Vagina (tissue), 2 donors: Measurements from ENCODE around the gene MAP3K9. TPM values are rescaled to one million over a fixed set of nuclear protein-coding genes. Genes with fewer than 3 reads are reported as not detected.

Experiments
- DNase-seq, 2 donors: peaks; one replicate each; pipeline ENCODE4 v3.0.0-alpha.2; 2017; ENCODE audit errors: extremely low spot score in 2 of 2
- H3K27ac ChIP-seq: fragments of 200-600 bp; sonication (generic); one replicate; pipeline ENCODE4 v1.5.1; 2019
- H3K27me3 ChIP-seq: fragments of 200-600 bp; sonication (generic); one replicate; pipeline ENCODE4 v1.5.1; 2019
- H3K36me3 ChIP-seq, 2 donors: fragments of 200-600 bp; sonication (generic); one replicate each; pipeline ENCODE4 v1.5.1; 2017 to 2019
- H3K4me1 ChIP-seq: fragments of 200-600 bp; sonication (generic); one replicate; pipeline ENCODE4 v1.5.1; 2019
- H3K4me3 ChIP-seq, 2 donors: fragments of 200-600 bp; sonication (generic); 1 replicate in 1 of 2; 2 replicates in 1 of 2; pipeline ENCODE4 v1.5.1; 2016 to 2019
- H3K9me3 ChIP-seq: fragments of 200-600 bp; sonication (generic); one replicate; pipeline ENCODE4 v1.5.1; 2019
- POLR2A ChIP-seq, 2 donors: fragments of 450-650 bp; IDR thresholded peaks; one replicate each; pipeline ENCODE4 v1.6.1; 2017; ENCODE audit warnings: antibody characterized with exemption in 2 of 2, mild to moderate bottlenecking in 2 of 2, moderate library complexity in 2 of 2
- POLR2AphosphoS5 ChIP-seq, 2 donors: sonication (generic); formaldehyde crosslinking; IDR thresholded peaks; one replicate each; pipeline ENCODE4 v1.9.0; 2017; ENCODE audit warnings: antibody characterized with exemption in 2 of 2, mild to moderate bottlenecking in 2 of 2, low read depth in 1 of 2; ENCODE audit not compliant: insufficient read depth in 1 of 2
- intact Hi-C: fragments of 100-400 bp; cut with DNase I; formaldehyde crosslinking; loops from one replicate; pipeline ENCODE4 v1.15.1; 2023
- total RNA-seq: library from RNA; depleted of rRNA; stranded (reverse); fragments of >200 nt; gene quantifications from one replicate; pipeline ENCODE4 v1.2.3, GENCODE V29; 2016
- TF ChIP-seq, protein P1 (sequence below), 3 experiments: fragments of 450-650 bp in 2 of 3; fragments of 200-600 bp in 1 of 3; sonication (generic) in 1 of 3; IDR thresholded peaks; one replicate each; pipeline ENCODE4 v1.5.1; 2017 to 2019; ENCODE audit warnings: antibody characterized with exemption in 3 of 3, mild to moderate bottlenecking in 2 of 3, moderate library complexity in 2 of 3

Gene MAP3K9
- total RNA-seq, 1 donor from 2014 or later = 11.5 TPM

- Histone ChIP-seq H3K9me3 (no peaks in the 10 kb centered on the region), H3K27me3 (no peaks in the 10 kb centered on the region), H3K36me3 (no peaks in the 10 kb centered on the region), H3K4me1 (no peaks in the 10 kb centered on the region), H3K27ac (no peak overlapping the region), H3K4me3 (no peak overlapping the region)
- no peak for DNase-seq
- TF ChIP-seq, protein P1, sequence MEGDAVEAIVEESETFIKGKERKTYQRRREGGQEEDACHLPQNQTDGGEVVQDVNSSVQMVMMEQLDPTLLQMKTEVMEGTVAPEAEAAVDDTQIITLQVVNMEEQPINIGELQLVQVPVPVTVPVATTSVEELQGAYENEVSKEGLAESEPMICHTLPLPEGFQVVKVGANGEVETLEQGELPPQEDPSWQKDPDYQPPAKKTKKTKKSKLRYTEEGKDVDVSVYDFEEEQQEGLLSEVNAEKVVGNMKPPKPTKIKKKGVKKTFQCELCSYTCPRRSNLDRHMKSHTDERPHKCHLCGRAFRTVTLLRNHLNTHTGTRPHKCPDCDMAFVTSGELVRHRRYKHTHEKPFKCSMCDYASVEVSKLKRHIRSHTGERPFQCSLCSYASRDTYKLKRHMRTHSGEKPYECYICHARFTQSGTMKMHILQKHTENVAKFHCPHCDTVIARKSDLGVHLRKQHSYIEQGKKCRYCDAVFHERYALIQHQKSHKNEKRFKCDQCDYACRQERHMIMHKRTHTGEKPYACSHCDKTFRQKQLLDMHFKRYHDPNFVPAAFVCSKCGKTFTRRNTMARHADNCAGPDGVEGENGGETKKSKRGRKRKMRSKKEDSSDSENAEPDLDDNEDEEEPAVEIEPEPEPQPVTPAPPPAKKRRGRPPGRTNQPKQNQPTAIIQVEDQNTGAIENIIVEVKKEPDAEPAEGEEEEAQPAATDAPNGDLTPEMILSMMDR (IDR thresholded peaks at IDR 0.05) = no peak
- TF ChIP-seq POLR2A (IDR thresholded peaks at IDR 0.05) (no peak), POLR2AphosphoS5 (IDR thresholded peaks at IDR 0.05; ENCODE audit: insufficient read depth in 1 of 2, low read depth in 1 of 2) (no peak)
- intact Hi-C loops = no loop called here
Observed at GRCh38 chr14:70780396-70781075, 28.8 kb downstream of the MAP3K9 start.

DNA sequence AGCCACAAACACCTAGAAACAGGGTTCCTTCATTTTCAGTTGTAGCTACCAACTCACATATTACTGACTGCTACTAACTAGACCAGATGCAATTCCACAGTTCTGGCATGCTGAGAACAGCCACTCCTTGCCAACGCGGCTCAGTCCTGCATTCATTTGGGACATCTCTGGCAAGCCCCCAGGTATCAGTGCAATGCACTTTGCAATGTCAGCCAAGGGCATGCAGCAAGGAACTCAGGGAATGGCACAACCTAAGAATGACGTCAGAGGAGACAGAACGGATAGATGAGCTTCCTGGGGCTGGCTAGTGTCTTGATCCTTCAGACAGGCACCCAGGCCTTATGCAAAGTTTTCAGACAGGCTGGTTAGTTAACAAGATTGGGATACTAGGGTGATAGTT lies 29.6 kb downstream of the MAP3K9 start:
- intact Hi-C loops = no loop called here
- TF ChIP-seq, protein P1 (IDR thresholded peaks at IDR 0.05) = no peak

GRCh38 chr14:70776197-70776596 lies 33.1 kb downstream of the MAP3K9 start:
- Histone ChIP-seq H3K27ac (no peak overlapping the region), H3K4me1 (no peaks in the 10 kb centered on the region), H3K27me3 (no peaks in the 10 kb centered on the region), H3K9me3 (no peaks in the 10 kb centered on the region), H3K36me3 (no peaks in the 10 kb centered on the region), H3K4me3 (no peak overlapping the region)
- DNase-seq = no peak
- intact Hi-C loops = no loop called here
- TF ChIP-seq POLR2AphosphoS5 (IDR thresholded peaks at IDR 0.05; ENCODE audit: insufficient read depth in 1 of 2, low read depth in 1 of 2) (no peak), POLR2A (IDR thresholded peaks at IDR 0.05) (no peak)
- TF ChIP-seq, protein P1 (IDR thresholded peaks at IDR 0.05) = no peak

More for the DNA sequence above, 29.6 kb downstream of the MAP3K9 start:
- Histone ChIP-seq H3K27ac (no peak overlapping the region), H3K4me3 (no peak overlapping the region), H3K9me3 (no peaks in the 10 kb centered on the region), H3K27me3 (no peaks in the 10 kb centered on the region), H3K36me3 (no peaks in the 10 kb centered on the region), H3K4me1 (no peaks in the 10 kb centered on the region)
- DNase-seq = no peak

GRCh38 chr14:70773182-70773862 lies 36.0 kb downstream of the MAP3K9 start:
- H3K9me3 ChIP-seq = no peaks in the 10 kb centered on the region
- H3K27me3 ChIP-seq = no peaks in the 10 kb centered on the region
- no peak for DNase-seq
- no peaks in the 10 kb centered on the region for H3K4me1 ChIP-seq
- H3K4me3 ChIP-seq = no peak overlapping the region
- intact Hi-C loops = no loop called here
- no peak overlapping the region for H3K27ac ChIP-seq
- no peak for TF ChIP-seq POLR2A (IDR thresholded peaks at IDR 0.05)
- TF ChIP-seq POLR2AphosphoS5 (IDR thresholded peaks at IDR 0.05; ENCODE audit: insufficient read depth in 1 of 2, low read depth in 1 of 2) = no peak
- TF ChIP-seq, protein P1 (IDR thresholded peaks at IDR 0.05) = no peak
- no peaks in the 10 kb centered on the region for H3K36me3 ChIP-seq

DNA sequence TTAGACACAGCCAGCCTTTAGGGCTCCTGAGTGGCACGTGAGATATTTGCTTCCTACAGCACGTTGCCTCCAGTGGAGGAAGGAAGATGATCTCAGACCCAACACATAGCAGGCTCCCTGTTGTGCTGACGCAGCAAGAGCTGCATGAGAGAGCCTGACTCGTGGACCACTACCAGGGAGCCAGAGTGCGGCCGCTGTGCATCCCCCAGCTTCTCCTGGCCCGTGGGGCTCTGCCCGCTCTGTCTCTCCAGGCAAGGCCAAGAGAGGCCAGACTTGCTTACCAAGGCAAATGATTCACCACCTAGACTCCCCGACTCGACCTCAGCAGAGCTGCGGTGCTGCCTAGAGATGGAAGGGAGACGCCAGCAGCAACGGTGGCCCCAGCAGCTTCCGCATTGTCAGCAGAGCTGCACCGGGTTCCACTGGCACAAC lies 37.5 kb downstream of the MAP3K9 start:
- H3K36me3 ChIP-seq = no peaks in the 10 kb centered on the region
- intact Hi-C loops = no loop called here
- no peaks in the 10 kb centered on the region for H3K4me1 ChIP-seq
- no peaks in the 10 kb centered on the region for H3K9me3 ChIP-seq
- H3K27me3 ChIP-seq = no peaks in the 10 kb centered on the region
- TF ChIP-seq, protein P1 (IDR thresholded peaks at IDR 0.05) = no peak
- TF ChIP-seq POLR2AphosphoS5 (IDR thresholded peaks at IDR 0.05; ENCODE audit: insufficient read depth in 1 of 2, low read depth in 1 of 2) (no peak), POLR2A (IDR thresholded peaks at IDR 0.05) (no peak)
- DNase-seq = no peak
- no peak overlapping the region for H3K4me3 ChIP-seq
- H3K27ac ChIP-seq = no peak overlapping the region
